ENCODE results near the gene TSSK1B.

Gene TSSK1B

DNA sequence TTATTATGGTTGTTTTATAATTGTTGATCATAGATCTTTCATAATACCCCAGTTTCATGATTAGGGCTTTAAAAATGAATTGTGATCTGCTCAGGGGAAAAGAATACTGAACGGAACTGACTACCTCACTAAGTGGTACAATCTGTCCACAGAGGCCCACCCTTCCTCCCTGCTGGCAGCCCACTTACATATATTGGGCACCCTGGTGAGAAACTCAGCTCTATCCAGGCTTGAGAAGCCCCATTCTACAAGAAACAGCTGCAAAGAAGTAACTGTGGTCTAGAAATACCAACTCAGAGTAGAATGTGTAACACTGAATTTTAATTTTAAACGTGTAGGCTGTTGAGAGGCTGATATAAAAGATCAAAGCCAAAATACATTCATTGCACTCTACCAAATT lies 46.9 kb downstream of the TSSK1B start:
- TF ChIP-seq, protein P1, sequence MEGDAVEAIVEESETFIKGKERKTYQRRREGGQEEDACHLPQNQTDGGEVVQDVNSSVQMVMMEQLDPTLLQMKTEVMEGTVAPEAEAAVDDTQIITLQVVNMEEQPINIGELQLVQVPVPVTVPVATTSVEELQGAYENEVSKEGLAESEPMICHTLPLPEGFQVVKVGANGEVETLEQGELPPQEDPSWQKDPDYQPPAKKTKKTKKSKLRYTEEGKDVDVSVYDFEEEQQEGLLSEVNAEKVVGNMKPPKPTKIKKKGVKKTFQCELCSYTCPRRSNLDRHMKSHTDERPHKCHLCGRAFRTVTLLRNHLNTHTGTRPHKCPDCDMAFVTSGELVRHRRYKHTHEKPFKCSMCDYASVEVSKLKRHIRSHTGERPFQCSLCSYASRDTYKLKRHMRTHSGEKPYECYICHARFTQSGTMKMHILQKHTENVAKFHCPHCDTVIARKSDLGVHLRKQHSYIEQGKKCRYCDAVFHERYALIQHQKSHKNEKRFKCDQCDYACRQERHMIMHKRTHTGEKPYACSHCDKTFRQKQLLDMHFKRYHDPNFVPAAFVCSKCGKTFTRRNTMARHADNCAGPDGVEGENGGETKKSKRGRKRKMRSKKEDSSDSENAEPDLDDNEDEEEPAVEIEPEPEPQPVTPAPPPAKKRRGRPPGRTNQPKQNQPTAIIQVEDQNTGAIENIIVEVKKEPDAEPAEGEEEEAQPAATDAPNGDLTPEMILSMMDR (conservative IDR thresholded peaks at IDR 0.05; ENCODE audit: control insufficient read depth, insufficient read depth, low read depth, low read length), result no peak
- DNase-seq (ENCODE audit: low read depth), result no peak
- H3K4me3 ChIP-seq (ENCODE audit: control insufficient read depth, low read depth, low read length), result no peak overlapping the region

DNA sequence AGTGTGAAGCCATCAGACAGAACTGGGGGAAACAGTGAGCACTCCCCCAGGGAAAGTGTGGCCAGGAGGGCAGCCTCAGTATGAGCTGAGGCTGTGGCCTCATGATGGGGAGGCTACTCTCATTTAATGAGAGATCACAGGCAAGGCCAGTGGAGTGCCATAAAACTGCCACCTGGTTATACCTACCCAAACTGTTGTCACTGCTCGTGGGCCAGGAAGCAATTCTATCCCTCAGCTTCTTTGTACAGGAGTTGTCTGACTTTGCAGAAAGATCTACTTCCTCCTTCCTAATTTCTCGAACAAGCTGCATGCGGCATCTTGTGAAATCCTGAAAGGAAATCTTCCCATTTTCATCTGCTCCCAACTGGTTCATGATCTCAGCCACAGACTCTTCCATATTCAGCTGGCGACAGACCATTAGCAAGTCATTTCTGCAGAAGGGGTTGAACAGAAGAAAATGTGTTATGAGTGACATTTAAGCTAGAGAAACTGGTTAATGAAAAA lies 50.0 kb downstream of the TSSK1B start:
- H3K4me3 ChIP-seq (ENCODE audit: control insufficient read depth, low read depth, low read length), result no peak overlapping the region
- DNase-seq (ENCODE audit: low read depth), result no peak

DNA sequence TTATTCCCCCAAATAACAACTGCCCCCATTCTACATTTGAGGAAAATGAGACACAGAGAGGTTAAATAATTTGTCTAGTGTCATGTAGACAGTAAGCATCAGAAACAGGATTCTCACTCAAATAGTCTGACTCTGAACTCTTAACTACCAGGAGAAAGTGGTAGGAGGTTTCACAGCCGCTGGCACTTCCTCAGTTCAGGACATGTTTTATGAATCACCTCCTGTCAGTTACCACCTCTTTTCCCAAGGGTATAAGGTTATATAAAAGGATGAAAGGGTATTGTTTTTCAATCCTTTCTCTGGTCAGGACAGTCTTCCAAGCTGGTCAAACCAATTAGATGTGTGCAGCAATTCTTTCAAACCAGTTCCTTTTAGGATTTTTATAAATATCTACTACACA lies 52.1 kb downstream of the TSSK1B start:
- TF ChIP-seq, protein P1 (conservative IDR thresholded peaks at IDR 0.05; ENCODE audit: control insufficient read depth, insufficient read depth, low read depth, low read length), result no peak
- peak; percentile 26 for DNase-seq (ENCODE audit: low read depth)
- no peak overlapping the region for H3K4me3 ChIP-seq (ENCODE audit: control insufficient read depth, low read depth, low read length)

More for the DNA sequence above, 50.0 kb downstream of the TSSK1B start:
- TF ChIP-seq, protein P1 (conservative IDR thresholded peaks at IDR 0.05; ENCODE audit: control insufficient read depth, insufficient read depth, low read depth, low read length), result no peak

All from fibroblast of mammary gland (primary cell).